Activated CD4-positive, alpha-beta T cell treated with anti-CD3 and anti-CD28 coated beads for 1 hour (primary cell): ENCODE measurements around the gene MX1.

ENCODE experiments used
- DNase-seq: peaks from one replicate; pipeline ENCODE4 v3.0.0-alpha.2; 2020

MX1 gene

GRCh38 chr21:41460578-41461527, 34.8 kb downstream of the MX1 start:
- peak; percentile 67 for DNase-seq

GRCh38 chr21:41465176-41465781, 39.2 kb downstream of the MX1 start:
- no peak for DNase-seq

GRCh38 chr21:41466024-41466820, 40.2 kb downstream of the MX1 start:
- no peak for DNase-seq

GRCh38 chr21:41470054-41470453, 44.0 kb downstream of the MX1 start:
- DNase-seq = no peak

DNA sequence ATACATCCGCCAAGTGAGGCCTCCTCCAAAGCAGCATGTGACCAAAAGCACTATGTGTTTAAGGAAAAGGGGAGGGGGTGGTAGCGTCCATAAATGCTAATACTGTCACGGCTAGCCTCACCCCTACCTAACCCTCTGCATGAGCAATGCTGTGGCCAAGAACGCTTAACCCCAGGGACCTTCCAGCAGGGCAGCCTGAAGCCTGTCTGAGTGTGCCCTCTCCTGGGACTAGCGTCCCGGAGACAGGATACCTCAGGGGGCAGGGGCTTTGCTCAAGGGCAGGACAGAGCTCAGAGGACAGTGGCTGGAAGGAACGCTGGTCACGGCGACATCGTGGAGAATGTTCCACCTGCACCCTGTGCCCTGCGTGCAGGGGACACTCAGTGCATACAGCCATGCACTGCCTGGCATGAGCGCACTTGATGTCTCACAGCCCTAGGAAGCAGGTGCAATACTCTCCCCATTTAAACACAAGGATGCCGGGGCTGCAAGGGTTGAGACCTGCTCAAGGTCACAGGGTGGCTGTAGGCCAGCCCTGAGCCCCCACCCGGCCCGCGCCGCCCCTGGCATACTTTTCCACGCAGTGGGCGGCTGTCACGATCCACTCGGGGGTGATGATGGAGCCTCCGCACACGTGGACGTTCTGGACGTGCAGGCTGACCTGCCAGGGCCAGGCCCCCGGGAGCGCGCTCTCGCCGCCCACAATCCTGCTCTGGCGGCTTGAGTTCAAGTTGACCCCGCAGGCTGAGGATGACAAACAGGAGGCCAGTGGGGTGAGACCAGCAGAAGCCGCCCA, 46.9 kb downstream of the MX1 start:
- no peak for DNase-seq

- no peak for DNase-seq
These were observed 49.8 kb downstream of the MX1 start for GRCh38 chr21:41475714-41476420.

GRCh38 chr21:41477641-41478318, 51.7 kb downstream of the MX1 start:
- DNase-seq = no peak

- DNase-seq = no peak
These were observed 52.5 kb downstream of the MX1 start for GRCh38 chr21:41478319-41479177.

DNA sequence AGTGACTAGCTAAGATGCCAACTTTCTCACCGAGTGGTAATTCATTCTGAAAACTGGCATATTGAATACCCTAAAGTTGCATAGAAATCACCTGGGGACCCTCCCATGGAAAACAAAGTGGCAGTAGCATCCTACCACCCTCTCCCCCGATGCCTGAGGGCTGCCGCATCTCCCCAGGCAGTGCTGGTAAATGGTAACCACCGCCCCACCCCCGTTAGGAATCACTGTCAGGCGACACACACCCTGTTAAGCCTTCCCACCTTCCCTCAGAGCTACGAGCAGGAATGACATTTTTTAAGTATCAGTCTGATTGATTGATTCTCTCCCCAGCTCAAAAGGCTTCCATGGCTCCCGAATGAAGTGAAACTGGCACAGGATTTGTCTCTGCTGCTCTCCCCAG, 53.6 kb downstream of the MX1 start:
- no peak for DNase-seq

DNA sequence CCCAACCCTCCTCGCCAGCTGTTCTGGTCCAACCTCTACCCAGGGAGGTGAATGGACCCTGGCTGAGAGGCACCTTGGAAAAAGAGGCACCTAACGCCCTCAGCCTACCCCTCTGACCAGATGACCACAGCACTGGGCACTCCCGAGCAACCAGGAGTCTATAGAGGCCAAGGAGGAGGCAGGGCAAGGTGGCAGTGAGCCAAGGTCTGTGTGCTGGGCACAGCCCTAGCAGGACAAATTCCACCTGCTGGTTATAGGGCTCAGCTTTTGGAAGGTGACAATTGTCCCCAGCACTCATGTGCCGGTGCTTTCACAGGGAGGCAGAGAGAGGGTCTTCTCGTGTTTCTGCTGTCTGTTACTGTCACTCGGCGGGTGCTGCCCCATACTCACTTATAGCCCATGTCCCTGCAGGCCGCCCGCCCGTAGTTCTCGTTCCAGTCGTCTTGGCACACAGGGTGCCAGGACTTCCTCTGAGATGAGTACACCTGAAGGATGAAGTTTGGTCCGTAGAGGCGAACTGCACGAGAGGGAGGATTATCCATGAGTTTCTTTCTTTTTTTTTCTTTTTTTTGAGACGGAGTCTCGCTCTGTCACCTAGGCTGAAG, 54.1 kb downstream of the MX1 start:
- no peak for DNase-seq

GRCh38 chr21:41481191-41481590, 55.2 kb downstream of the MX1 start:
- DNase-seq = no peak

DNA sequence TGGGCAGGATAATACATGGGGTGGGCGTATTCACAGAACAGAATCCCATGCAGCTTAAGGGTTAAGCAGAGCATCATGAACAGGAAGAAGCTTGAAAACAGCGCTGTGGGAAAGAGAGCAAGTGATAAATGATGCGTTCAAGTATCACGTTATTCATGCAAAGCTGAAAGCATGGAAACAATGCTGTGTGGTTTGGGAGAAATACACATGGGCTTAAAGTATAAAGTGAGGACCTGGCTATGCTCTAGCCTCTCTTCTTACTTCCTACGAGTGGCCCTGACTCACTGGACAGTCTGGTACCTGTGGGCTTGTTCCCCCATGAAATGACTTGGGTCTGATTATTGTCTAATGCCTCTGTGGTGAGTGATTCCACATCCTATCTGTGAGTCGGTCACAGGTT, 56.3 kb downstream of the MX1 start:
- DNase-seq = no peak

DNA sequence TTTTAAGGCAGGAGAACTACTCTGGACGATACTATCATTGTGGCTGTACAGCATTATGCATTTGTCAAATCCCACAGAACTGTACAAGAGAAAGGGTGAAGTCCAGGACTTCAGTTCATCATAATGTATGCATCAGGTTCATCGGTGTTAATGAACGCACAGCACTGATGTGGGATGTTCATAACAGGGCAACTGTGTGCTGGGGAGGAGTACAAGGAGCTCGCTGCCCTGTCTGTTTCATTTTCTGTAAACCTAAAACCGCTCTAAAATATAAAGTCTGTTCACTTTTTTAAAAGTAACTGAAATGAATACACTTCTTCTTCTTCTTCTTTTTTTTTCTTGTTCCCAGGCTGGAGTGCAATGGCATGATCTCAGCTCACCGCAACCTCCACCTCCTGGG, 56.9 kb downstream of the MX1 start:
- DNase-seq = no peak

- no peak for DNase-seq
These were observed 57.4 kb downstream of the MX1 start for GRCh38 chr21:41483415-41483814.

DNA sequence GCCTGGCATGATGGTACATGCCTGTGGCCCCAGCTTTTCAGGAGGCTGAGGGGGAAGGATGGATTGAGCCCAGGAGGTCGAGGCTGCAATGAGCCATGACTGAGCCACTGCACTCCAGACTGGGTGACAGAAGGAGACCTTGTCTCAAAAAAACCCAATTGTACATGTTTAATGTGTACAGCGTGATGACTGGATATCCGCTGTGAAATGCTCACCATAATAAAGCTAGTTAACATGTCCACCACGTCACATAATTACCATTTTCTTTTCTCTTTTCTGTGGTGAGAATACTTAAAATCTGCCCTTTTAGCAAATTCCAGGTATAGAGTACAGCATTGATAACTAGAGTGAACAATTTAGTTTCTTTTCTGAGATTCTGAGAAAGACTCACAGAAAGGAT, 57.9 kb downstream of the MX1 start:
- no peak for DNase-seq

DNA sequence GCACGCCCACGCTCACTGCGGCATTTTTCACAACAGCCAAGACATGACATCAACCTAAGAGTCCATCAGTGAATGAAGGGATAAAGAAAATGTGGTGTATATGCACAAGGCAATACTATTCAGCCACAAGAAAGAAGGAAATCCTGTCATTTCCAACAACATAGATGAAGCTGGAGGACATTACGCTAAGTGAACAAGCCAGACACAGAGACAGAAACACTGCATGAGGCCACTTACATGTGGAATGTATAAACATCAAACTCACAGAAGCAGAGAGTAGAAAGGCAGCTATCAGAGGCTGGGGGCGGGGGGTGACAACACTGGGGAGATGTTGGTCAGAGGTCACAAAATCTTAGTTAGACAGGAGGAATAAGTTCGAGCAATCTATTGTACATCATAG, 61.0 kb downstream of the MX1 start:
- DNase-seq = no peak

DNA sequence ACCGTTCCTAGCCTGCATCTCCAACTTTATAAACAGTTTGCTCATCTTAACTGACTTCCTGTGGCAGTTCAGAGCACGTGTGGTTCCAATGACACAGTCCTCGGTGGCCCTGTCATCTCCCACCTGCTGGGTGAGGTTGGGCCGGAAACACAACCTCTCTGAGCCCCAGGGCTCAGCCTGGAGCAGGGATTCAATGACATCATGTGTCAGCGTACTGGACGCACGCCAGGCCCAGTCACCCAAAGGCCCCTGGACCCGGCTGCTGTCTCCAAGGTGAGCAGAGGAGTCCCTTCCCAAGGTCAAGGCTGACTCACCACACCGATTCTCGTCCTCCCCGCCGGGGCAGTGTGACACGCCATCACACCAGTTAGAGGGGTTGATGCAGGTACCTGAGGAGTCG, 62.0 kb downstream of the MX1 start:
- no peak for DNase-seq

- DNase-seq = no peak
These were observed 63.3 kb downstream of the MX1 start for GRCh38 chr21:41489329-41489728.

DNA sequence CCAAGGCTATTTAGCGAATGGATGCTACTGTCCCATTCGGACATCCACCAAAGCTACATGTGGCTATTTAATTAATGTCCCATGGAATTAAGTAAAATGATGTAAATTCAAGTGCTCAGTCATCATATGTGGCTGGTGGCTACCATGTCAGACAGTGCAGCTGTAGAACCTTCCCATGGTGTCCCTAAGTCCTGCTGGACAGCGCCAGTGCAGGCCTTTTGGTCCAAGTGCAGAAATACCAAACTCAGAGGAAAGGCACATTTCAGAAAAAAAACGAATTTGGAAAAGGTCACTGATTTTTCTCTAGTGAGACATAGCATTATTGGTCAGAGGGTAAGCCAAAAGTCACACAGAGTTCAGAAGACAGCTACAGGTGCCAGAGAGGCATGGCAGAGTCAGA, 64.3 kb downstream of the MX1 start:
- no peak for DNase-seq

DNA sequence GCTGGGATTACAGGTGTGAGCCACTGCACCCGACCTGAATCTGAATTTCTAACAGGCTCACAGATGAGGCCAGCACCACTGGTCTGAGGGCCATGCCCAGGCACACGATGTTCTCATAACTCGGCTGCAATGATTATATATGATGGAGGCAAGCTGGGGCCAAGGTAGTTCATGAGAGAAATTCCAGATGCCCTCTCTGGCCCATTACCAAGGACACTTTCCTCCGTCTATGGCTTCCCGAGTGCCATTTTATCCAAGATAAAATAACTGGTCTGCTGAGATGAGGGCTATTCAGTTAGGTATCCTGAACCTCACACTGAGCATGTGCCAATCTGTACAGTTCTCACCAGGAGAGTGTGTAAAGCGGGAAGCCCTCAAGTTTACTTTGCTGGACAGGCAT, 65.4 kb downstream of the MX1 start:
- DNase-seq = no peak
